ENCODE measurements around the gene MCM9. TPM values are rescaled to one million over a fixed set of nuclear protein-coding genes. Genes with fewer than 3 reads are reported as not detected.
"Not testable (repeated sequence)": the region's sequence is repeated elsewhere in the genome, so short reads cannot be mapped to it uniquely, and the experiment has no call there.

MCM9 gene
- polyA plus RNA-seq, 3 donors, result 9.4 to 11.9 (median 9.8) TPM

DNA sequence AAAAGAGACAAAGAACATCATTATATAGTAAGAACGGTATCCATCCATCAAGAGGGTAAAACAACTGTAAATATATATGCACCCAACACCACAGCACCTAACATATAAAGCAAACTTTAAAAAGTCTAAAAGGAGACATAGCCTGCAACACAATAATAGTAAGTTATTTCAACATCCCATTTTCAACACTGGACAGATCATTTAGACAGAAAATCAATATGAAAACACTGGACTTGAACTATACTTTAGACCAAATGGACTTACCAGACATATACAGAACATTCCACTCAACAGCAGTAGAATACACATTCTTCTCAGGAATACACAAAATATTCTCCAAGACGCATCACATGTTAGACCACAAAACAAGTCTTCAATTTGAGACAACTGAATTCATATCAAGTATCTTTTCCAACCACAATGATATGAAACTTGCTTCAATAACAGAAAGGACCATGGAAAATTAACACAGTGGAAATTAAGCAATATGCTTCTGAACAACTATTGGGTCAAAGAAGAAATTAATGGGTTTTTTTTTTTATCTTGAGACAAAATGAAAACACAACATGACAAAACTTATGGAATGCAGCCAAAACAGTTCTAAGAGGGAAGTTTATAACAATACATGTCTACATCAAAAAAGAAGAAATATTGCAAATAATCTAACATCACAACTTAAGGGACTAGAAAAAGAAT is 64.9 kb downstream of the MCM9 start:
- H3K27ac Mint-ChIP-seq, result no peak overlapping the region

DNA sequence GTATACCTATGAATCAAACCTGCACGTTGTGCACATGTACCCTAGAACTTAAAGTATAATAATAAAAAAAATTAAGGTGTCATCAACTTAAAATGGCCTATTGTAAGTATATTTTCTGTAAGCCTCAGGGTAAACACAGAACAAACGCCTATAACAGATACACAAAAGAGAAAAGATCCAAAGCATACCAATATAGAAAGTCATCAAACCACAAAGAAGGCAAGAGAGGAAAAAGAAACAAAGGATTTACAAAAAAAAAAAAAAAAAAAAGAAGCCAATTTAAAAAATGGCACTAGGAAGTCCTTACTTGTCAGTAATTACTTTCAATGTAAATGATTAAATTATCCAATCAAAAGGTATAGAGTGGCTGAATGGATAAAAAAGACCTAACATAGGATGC is 65.6 kb downstream of the MCM9 start:
- TF ChIP-seq, protein P1, sequence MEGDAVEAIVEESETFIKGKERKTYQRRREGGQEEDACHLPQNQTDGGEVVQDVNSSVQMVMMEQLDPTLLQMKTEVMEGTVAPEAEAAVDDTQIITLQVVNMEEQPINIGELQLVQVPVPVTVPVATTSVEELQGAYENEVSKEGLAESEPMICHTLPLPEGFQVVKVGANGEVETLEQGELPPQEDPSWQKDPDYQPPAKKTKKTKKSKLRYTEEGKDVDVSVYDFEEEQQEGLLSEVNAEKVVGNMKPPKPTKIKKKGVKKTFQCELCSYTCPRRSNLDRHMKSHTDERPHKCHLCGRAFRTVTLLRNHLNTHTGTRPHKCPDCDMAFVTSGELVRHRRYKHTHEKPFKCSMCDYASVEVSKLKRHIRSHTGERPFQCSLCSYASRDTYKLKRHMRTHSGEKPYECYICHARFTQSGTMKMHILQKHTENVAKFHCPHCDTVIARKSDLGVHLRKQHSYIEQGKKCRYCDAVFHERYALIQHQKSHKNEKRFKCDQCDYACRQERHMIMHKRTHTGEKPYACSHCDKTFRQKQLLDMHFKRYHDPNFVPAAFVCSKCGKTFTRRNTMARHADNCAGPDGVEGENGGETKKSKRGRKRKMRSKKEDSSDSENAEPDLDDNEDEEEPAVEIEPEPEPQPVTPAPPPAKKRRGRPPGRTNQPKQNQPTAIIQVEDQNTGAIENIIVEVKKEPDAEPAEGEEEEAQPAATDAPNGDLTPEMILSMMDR (IDR thresholded peaks at IDR 0.05), result no peak
- H3K9me3 ChIP-seq (replicated peaks in 1 of 2; ENCODE audit: control insufficient read depth in 1 of 2, insufficient read depth in 1 of 2, low read length in 2 of 2), result no peaks in the 10 kb centered on the region
- no peaks in the 10 kb centered on the region for H3K27me3 ChIP-seq (ENCODE audit: control insufficient read depth in 2 of 2, insufficient read depth in 2 of 2, low read length in 2 of 2)
- H3K27me3 Mint-ChIP-seq (ENCODE audit: low read depth in 3 of 3), result no peaks in the 10 kb centered on the region
- H3K4me1 ChIP-seq (ENCODE audit: control insufficient read depth in 1 of 2, insufficient read depth in 2 of 2, low read length in 2 of 2), result peaks cover 6 to 9% of the 10 kb centered on the region in 2 donors
- intact Hi-C loops (cut with micrococcal nuclease), result no loop called here
- H3K4me3 Mint-ChIP-seq, result no peak overlapping the region
- no peak overlapping the region for H3K4me3 ChIP-seq (replicated peaks in 1 of 3; ENCODE audit: low read depth in 2 of 3, low read length in 3 of 3)
- H3K9me3 Mint-ChIP-seq, result peaks cover 0 to 7% (median 4%) of the 10 kb centered on the region in 7 donors
- no peak overlapping the region for H2AFZ ChIP-seq (ENCODE audit: insufficient read depth, low read depth, low read length, poor library complexity, severe bottlenecking)
- peaks cover 74% of the 10 kb centered on the region for H4K20me1 ChIP-seq (ENCODE audit: insufficient read depth, low read length)
- peaks cover 10 to 33% of the 10 kb centered on the region in 2 donors for H3K36me3 Mint-ChIP-seq
- no peaks in the 10 kb centered on the region for H3K36me3 ChIP-seq (replicated peaks in 1 of 2; ENCODE audit: control insufficient read depth in 1 of 2, insufficient read depth in 2 of 2, low read length in 2 of 2)
- peaks cover 35% of the 10 kb centered on the region for H3K4me1 Mint-ChIP-seq
- H3K9ac ChIP-seq (ENCODE audit: insufficient read depth, low read length, poor library complexity, severe bottlenecking), result no peak overlapping the region
- H3K4me2 ChIP-seq (replicated peaks; ENCODE audit: extremely low read depth, low read length, poor library complexity, severe bottlenecking), result no peak overlapping the region
- H3K79me2 ChIP-seq (ENCODE audit: insufficient read depth, low read length), result peaks cover 60% of the 10 kb centered on the region
- no peak for DNase-seq
- H3K27ac ChIP-seq (ENCODE audit: low read depth in 1 of 2, low read length in 2 of 2), result no peak overlapping the region
- no CpG with 5 or more reads among the region's 2 CpGs for WGBS (ENCODE audit: insufficient coverage)
- H3K27ac Mint-ChIP-seq, result no peak overlapping the region

More for the DNA sequence above, 64.9 kb downstream of the MCM9 start:
- DNase-seq, result no peak
- TF ChIP-seq, protein P1 (IDR thresholded peaks at IDR 0.05), result no peak
- Histone ChIP-seq H3K9ac (ENCODE audit: insufficient read depth, low read length, poor library complexity, severe bottlenecking) (no peak overlapping the region), H3K4me2 (replicated peaks; ENCODE audit: extremely low read depth, low read length, poor library complexity, severe bottlenecking) (no peak overlapping the region), H3K79me2 (ENCODE audit: insufficient read depth, low read length) (peaks cover 65% of the 10 kb centered on the region), H3K4me1 (ENCODE audit: control insufficient read depth in 1 of 2, insufficient read depth in 2 of 2, low read length in 2 of 2) (peaks cover 0 to 4% of the 10 kb centered on the region in 2 donors), H3K4me3 (replicated peaks in 1 of 3; ENCODE audit: low read depth in 2 of 3, low read length in 3 of 3) (no peak overlapping the region), H3K9me3 (replicated peaks in 1 of 2; ENCODE audit: control insufficient read depth in 1 of 2, insufficient read depth in 1 of 2, low read length in 2 of 2) (no peaks in the 10 kb centered on the region), H4K20me1 (ENCODE audit: insufficient read depth, low read length) (peaks cover 67% of the 10 kb centered on the region), H3K36me3 (replicated peaks in 1 of 2; ENCODE audit: control insufficient read depth in 1 of 2, insufficient read depth in 2 of 2, low read length in 2 of 2) (no peaks in the 10 kb centered on the region), H3K27ac (ENCODE audit: low read depth in 1 of 2, low read length in 2 of 2) (peak overlapping the region in 1 of 2 donors; percentile 30), H2AFZ (ENCODE audit: insufficient read depth, low read depth, low read length, poor library complexity, severe bottlenecking) (no peak overlapping the region), H3K27me3 (ENCODE audit: control insufficient read depth in 2 of 2, insufficient read depth in 2 of 2, low read length in 2 of 2) (no peaks in the 10 kb centered on the region)
- no peak overlapping the region for H3K4me3 Mint-ChIP-seq
- H3K27me3 Mint-ChIP-seq (ENCODE audit: low read depth in 3 of 3), result no peaks in the 10 kb centered on the region
- H3K9me3 Mint-ChIP-seq, result peaks cover 0 to 7% (median 4%) of the 10 kb centered on the region in 7 donors
- intact Hi-C loops (cut with micrococcal nuclease), result no loop called here
- 100% methylated on average over 1 of the region's 2 CpGs for WGBS (ENCODE audit: insufficient coverage)
- H3K36me3 Mint-ChIP-seq, result peaks cover 10 to 35% of the 10 kb centered on the region in 2 donors
- H3K4me1 Mint-ChIP-seq, result peaks cover 29% of the 10 kb centered on the region

DNA sequence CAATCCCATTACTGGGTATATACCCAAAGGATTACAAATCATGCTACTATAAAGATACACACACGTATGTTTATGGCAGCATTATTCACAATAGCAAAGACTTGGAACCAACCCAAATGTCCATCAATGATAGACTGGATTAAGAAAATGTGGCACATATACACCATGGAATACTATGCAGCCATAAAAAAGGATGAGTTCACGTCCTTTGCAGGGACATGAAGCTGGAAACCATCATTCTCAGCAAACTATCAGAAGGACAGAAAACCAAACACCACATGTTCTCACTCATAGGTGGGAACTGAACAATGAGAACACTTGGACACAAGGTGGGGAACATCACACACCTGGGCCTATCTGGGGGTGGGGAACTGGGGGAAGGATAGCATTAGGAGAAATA is 66.1 kb downstream of the MCM9 start:
- H3K4me1 ChIP-seq (ENCODE audit: control insufficient read depth in 1 of 2, insufficient read depth in 2 of 2, low read length in 2 of 2), result peaks cover 10 to 12% of the 10 kb centered on the region in 2 donors
- H3K79me2 ChIP-seq (ENCODE audit: insufficient read depth, low read length), result peaks cover 62% of the 10 kb centered on the region
- H3K4me3 Mint-ChIP-seq; H3K4me3 ChIP-seq (replicated peaks in 1 of 3; ENCODE audit: low read depth in 2 of 3, low read length in 3 of 3); H3K27ac ChIP-seq (ENCODE audit: low read depth in 1 of 2, low read length in 2 of 2); DNase-seq; H2AFZ ChIP-seq (ENCODE audit: insufficient read depth, low read depth, low read length, poor library complexity, severe bottlenecking); H3K9ac ChIP-seq (ENCODE audit: insufficient read depth, low read length, poor library complexity, severe bottlenecking); H3K36me3 ChIP-seq (replicated peaks in 1 of 2; ENCODE audit: control insufficient read depth in 1 of 2, insufficient read depth in 2 of 2, low read length in 2 of 2); intact Hi-C loops (cut with micrococcal nuclease); H3K27me3 Mint-ChIP-seq (ENCODE audit: low read depth in 3 of 3); H3K9me3 ChIP-seq (replicated peaks in 1 of 2; ENCODE audit: control insufficient read depth in 1 of 2, insufficient read depth in 1 of 2, low read length in 2 of 2); H3K4me2 ChIP-seq (replicated peaks; ENCODE audit: extremely low read depth, low read length, poor library complexity, severe bottlenecking); H3K27me3 ChIP-seq (ENCODE audit: control insufficient read depth in 2 of 2, insufficient read depth in 2 of 2, low read length in 2 of 2); H3K9me3 Mint-ChIP-seq: not testable (repeated sequence)
- Mint-ChIP-seq H3K36me3 (peaks cover 9 to 31% of the 10 kb centered on the region in 2 donors), H3K27ac (peak overlapping the region in 1 of 7 donors; percentile 7), H3K4me1 (peaks cover 38% of the 10 kb centered on the region)
- peaks cover 76% of the 10 kb centered on the region for H4K20me1 ChIP-seq (ENCODE audit: insufficient read depth, low read length)
- no CpG with 5 or more reads among the region's 2 CpGs for WGBS (ENCODE audit: insufficient coverage)

All from CD14-positive monocyte (primary cell).